ENCODE results near the gene FCSK.
A peak's percentile ranks its signal among the peaks of the same experiment; 100 is the strongest.
"Not testable (repeated sequence)": the region's sequence is repeated elsewhere in the genome, so short reads cannot be mapped to it uniquely, and the experiment has no call there.

Gene FCSK

DNA sequence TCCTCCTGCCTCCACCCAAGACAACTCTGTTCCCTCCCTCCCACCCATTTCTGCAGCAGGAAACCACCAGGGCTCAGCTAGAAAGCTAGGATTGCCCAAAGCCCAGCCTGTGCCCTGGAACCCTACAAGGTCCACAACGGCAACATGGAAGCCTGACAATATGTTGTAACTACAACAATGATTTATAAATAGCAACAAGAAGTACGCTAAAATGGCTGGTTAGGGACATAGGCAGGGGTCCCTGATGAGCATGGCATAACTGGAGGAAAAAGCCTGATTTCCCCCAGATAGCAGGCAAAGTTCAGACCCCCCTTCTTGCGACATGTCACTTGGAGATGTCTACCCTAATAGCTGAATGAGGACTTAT is 22.1 kb upstream of the FCSK start:
- DNase-seq (ENCODE audit: low read depth): no peak

GRCh38 chr16:70432723-70433457 is 21.5 kb upstream of the FCSK start:
- DNase-seq (ENCODE audit: low read depth): no peak

- DNase-seq (ENCODE audit: low read depth): no peak
Measured at GRCh38 chr16:70433458-70434103, 20.8 kb upstream of the FCSK start.

GRCh38 chr16:70434484-70435260 is 19.7 kb upstream of the FCSK start:
- no peak for DNase-seq (ENCODE audit: low read depth)

- no peak for DNase-seq (ENCODE audit: low read depth)
Measured at GRCh38 chr16:70437017-70437581, 17.3 kb upstream of the FCSK start.

GRCh38 chr16:70437582-70438557 is 16.5 kb upstream of the FCSK start:
- DNase-seq (ENCODE audit: low read depth): no peak

DNA sequence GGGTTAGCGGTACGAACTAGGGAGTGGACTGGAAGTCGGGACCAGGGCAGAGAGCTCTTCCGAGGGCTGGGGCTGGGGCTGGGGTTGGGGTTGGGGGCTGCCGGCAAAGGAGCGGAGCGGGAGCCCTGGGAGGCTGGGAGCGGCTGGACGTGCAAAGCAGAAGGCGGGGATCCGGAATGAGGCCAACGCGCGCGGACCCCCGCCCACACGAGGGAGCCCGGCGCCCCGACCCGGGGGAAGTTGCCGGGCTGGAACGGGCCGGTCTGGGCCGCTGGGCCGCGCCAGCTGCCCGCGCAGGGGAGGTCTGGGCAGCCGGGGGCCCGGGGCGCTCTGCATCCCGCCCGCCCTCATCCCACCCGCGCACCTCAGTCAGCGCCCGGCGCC is 15.8 kb upstream of the FCSK start:
- no peak for DNase-seq (ENCODE audit: low read depth)

DNA sequence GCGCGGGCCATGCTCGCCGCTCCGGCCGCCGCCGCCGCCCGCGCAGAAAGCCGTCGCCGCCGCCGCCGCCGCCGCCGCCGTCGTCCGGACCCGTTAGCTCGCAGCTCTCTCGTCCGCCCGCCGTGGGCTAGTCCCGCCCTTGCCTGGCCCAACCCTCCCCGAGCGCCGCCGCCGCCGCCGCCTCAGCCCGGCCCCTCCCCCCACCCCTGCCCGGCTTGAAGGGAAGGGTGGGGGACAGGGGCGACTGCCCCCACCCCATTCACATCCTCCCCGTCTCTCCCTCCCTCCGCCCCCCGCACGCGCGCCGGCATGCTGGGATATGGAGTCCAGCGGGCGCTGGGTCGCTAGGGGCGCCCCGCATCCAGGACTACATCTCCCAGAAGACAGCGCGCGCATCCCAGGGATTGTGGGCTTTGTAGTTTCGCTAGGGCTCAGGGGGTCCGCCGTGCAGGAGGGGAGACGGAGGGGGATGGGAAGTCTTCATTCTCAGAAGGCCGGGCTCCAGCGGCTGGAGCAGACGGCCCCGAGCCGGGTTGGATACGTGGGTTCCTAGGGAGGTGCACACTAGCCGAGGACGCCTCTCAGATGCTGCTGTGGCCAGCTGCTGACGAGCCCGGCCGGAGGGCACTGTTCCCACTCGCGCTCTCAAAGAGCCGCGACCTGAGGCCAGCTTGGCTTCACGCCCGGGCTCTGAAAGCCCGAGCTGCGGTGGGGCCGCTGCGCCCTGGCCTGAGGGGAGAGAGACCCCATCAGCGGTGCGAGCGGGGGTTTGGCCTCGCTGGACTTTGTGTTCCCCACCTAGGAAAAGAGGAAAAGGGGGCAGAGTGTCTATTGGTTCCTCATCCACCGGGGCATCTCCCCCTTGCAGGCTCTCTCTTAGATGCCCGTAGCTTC is 15.2 kb upstream of the FCSK start, which contains the start of gene ST3GAL2:
Gene ST3GAL2 (minus strand): TSS at position 132 of the 894 bp plus-strand sequence. CDS start 40,570 bp downstream, outside the sequence.
- peak; percentile 90 for DNase-seq (ENCODE audit: low read depth)

DNA sequence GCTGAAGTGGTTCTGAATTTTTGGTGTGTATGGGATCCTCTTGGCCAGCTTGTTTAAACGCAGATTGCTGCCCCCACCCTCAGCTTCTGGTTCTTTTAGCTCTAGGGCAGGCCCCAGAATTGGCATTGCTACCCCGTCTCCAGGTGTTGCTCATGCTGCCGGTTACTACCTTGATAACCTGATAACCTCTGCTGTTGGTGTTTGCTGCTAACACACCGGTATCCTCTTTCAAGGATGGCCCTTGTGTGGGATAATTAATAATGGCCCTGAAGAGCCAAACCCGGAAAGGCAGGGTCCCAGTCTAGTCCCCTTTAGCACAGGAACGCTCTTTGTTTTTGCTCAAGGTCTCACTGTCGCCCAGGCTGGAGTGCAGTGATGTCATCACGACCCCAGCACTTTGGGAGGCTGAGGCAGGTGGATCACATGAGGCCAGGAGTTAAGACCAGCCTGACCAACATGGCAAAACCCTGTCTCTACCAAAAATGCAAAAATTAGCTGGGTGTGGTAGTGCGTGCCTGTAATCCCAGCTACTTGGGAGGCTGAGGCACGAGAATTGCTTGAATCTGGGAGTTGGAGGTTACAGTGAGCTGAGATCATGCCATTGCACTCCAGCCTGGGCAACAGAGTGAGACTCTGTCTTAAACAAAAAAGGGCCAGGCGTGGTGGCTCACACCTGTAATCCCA is 14.2 kb upstream of the FCSK start:
- no peak for DNase-seq (ENCODE audit: low read depth)

DNA sequence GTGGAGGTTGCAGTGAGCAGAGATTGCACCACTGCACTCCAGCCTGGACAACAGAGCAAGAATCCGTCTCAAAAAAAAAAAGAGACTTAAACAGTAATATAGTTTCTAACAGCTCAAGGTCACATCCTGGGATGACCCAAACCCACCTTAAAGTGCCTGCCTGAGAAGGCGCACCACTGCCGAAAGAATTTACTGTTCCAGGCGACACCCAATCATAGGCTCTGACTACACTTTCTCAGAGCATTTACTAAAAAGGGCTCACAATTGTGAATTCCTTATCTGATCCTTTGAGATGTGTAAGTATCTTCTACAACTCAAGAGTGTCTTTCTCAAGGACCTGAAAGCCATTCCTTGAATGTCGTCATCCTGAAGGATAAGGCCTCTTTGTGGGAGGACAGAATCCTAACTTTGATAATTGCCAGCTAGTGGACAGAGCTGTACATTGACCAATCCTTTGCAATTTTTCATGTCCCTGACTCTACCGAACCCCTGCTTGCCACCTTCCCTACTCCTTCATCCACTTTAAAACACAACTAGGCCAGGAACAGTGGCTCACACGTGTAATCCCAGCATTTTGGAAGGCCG is 12.9 kb upstream of the FCSK start:
- DNase-seq (ENCODE audit: low read depth): no peak

- DNase-seq (ENCODE audit: low read depth): no peak
Measured at GRCh38 chr16:70442344-70442743, 12.1 kb upstream of the FCSK start.

- no peak for DNase-seq (ENCODE audit: low read depth)
Measured at GRCh38 chr16:70444249-70445063, 9.9 kb upstream of the FCSK start.

GRCh38 chr16:70448075-70448474 is 6.3 kb upstream of the FCSK start:
- no peak for DNase-seq (ENCODE audit: low read depth)

- DNase-seq (ENCODE audit: low read depth): not testable (repeated sequence)
Measured at GRCh38 chr16:70450142-70451003, 4.0 kb upstream of the FCSK start.

DNA sequence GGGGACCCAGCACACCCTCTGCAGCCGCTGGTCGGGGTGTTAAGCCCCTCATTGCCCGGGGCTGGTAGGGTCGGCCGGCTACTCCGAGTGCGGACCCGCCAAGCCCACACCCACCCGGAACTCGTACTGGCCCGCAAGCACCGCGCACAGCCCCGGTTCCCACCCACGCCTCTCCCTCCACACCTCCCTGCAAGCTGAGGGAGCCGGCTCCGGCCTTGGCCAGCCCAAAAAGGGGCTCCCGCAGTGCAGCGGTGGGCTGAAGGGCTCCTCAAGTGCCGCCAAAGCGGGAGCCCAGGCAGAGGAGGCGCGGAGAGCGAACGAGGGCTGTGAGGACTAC is 3.4 kb upstream of the FCSK start:
- DNase-seq (ENCODE audit: low read depth): not testable (repeated sequence)

DNA sequence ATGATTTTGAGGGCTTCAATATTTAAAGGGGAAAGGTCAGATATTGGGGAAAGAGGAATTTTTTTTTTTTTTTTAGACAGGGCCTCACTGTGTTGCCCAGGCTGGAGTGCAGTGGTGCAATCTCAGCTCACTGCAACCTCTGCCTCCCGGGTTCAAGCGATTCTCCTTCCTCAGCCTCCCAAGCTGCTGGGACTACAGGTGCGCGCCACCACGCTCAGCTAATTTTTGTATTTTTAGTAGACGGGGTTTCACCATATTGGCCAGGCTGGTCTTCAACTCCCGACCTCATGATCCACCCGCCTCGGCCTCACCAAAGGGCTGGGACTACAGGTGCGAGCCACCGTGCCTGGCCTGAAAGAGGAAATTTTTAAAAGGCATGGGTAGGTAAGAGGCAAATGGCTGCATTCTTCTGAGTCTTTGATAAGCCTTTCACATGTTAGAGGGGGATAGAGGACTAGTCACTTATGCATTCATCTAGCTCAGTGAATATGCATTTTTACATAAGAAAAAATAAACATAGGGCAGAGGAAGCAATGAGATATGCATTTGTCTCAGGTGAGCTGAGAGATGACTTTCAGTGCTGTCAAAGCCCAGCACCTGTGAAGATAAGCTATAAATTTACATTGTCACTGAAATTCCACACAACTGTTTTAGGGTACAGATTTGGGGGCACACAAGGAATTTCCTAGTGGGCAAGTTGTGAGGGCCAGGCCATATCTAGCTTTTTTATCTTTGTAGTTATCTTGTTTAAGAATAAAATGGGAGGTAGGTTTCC is 1.1 kb upstream of the FCSK start:
- no peak for DNase-seq (ENCODE audit: low read depth)

DNA sequence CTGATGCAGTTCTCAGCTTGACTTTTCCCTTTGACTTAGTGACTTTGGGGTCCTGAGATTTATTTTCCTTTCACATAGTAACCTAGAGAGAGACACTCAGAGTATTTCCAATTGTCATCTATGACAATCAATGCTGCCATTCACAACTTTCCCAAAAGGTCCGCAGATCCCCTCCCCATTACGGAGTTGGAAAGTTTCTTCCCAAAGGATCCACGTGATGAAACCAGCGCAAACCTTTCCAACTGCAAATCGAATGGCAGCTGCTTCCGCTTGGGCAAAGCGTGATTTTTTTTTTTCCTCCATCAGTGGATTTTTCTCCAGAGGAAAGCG is 538 bp upstream of the FCSK start:
- no peak for DNase-seq (ENCODE audit: low read depth)
